Cardiac fibroblast (primary cell): ENCODE data around the gene PIGU.
A peak's percentile ranks its signal among the peaks of the same experiment; 100 is the strongest.

Source experiments
- DNase-seq, 2 donors: peaks; one replicate each; pipeline versions ENCODE4 v3.0.0 to v3.0.0-alpha.2; 2010; ENCODE audit warnings: low read depth in 2 of 2
- H3K4me3 ChIP-seq, 2 donors: replicated peaks in 1 of 2; 1 replicate in 1 of 2; 2 replicates in 1 of 2; pipeline ENCODE4 v1.5.1; 2011; ENCODE audit warnings: low read depth in 2 of 2, low read length in 2 of 2, mild to moderate bottlenecking in 2 of 2, moderate library complexity in 1 of 2
- CTCF ChIP-seq: IDR thresholded peaks from one replicate; pipeline ENCODE4 v1.5.1; 2011; ENCODE audit warnings: low read depth, mild to moderate bottlenecking, low read length, inconsistent platforms

Gene PIGU

GRCh38 chr20:34709831-34710567 lies 33.1 kb upstream of the PIGU start:
- DNase-seq, result peak in 1 of 2 donors; percentile 73
- peak overlapping the region; percentile 58 to 59 for H3K4me3 ChIP-seq
- TF ChIP-seq CTCF, result no peak

GRCh38 chr20:34709044-34709830 lies 32.3 kb upstream of the PIGU start:
- DNase-seq, result peak; percentile 76 to 84
- no peak for TF ChIP-seq CTCF
- peak overlapping the region; percentile 58 to 59 for H3K4me3 ChIP-seq

GRCh38 chr20:34708621-34709043 lies 31.7 kb upstream of the PIGU start:
- DNase-seq, result peak; percentile 45 to 55
- H3K4me3 ChIP-seq, result peak overlapping the region; percentile 58 to 59

GRCh38 chr20:34706912-34707784 lies 30.3 kb upstream of the PIGU start:
- no peak for TF ChIP-seq CTCF
- H3K4me3 ChIP-seq, result no peak overlapping the region
- DNase-seq, result no peak

More at GRCh38 chr20:34708621-34709043, 31.7 kb upstream of the PIGU start:
- TF ChIP-seq CTCF, result peak; percentile 35

GRCh38 chr20:34706302-34706875 lies 29.5 kb upstream of the PIGU start:
- no peak for DNase-seq
- no peak for TF ChIP-seq CTCF
- H3K4me3 ChIP-seq, result no peak overlapping the region
